Ishikawa (cell line): ENCODE results near the gene NTN5.

Source experiments
- CEBPB ChIP-seq: IDR thresholded peaks from 2 replicates; pipeline ENCODE4 v1.6.1; 2012
- CREB1 ChIP-seq: IDR thresholded peaks from 2 replicates; pipeline ENCODE4 v1.6.1; 2012; ENCODE audit warnings: low read depth
- EGR1 ChIP-seq: IDR thresholded peaks from 2 replicates; pipeline ENCODE4 v1.6.1; 2012
- EP300 ChIP-seq: IDR thresholded peaks from 2 replicates; pipeline ENCODE4 v1.6.1; 2012; ENCODE audit warnings: borderline replicate concordance
- FOXM1 ChIP-seq: IDR thresholded peaks from 2 replicates; pipeline ENCODE4 v1.6.1; 2012; ENCODE audit warnings: low read depth, borderline replicate concordance
- RAD21 ChIP-seq: IDR thresholded peaks from 2 replicates; pipeline ENCODE4 v1.6.1; 2012; ENCODE audit warnings: low read depth
- TAF1 ChIP-seq: IDR thresholded peaks from 2 replicates; pipeline ENCODE4 v1.6.1; 2012; ENCODE audit warnings: low read depth, mild to moderate bottlenecking
- TEAD4 ChIP-seq: IDR thresholded peaks from 2 replicates; pipeline ENCODE4 v1.6.1; 2012
- YY1 ChIP-seq: IDR thresholded peaks from 2 replicates; pipeline ENCODE4 v1.6.1; 2012; ENCODE audit warnings: low read depth
- ZBTB7A ChIP-seq: IDR thresholded peaks from 2 replicates; pipeline ENCODE4 v1.6.1; 2012; ENCODE audit warnings: low read depth
- TF ChIP-seq, protein P1 (sequence below): IDR thresholded peaks from 2 replicates; pipeline ENCODE4 v1.6.1; 2012
- TF ChIP-seq, protein P2 (sequence below): IDR thresholded peaks from 2 replicates; pipeline ENCODE4 v1.6.1; 2012
- TF ChIP-seq, protein P3 (sequence below): IDR thresholded peaks from 2 replicates; pipeline ENCODE4 v1.6.1; 2012; ENCODE audit warnings: low read depth, mild to moderate bottlenecking

DNA sequence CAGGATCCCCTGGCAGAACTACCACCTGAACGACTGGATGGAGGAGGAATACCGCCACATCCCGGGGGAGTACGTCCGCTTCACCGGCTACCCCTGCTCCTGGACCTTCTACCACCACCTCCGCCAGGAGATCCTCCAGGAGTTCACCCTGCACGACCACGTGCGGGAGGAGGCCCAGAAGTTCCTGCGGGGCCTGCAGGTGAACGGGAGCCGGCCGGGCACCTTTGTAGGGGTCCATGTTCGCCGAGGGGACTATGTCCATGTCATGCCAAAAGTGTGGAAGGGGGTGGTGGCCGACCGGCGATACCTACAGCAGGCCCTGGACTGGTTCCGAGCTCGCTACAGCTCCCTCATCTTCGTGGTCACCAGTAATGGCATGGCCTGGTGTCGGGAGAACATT, 30.5 kb upstream of the NTN5 start:
- TF ChIP-seq FOXM1, result no peak
- TF ChIP-seq, protein P1, sequence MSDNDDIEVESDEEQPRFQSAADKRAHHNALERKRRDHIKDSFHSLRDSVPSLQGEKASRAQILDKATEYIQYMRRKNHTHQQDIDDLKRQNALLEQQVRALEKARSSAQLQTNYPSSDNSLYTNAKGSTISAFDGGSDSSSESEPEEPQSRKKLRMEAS, result no peak
- no peak for TF ChIP-seq TAF1
- no peak for TF ChIP-seq EP300
- TF ChIP-seq CREB1, result no peak
- TF ChIP-seq ZBTB7A, result no peak
- TF ChIP-seq, protein P2, sequence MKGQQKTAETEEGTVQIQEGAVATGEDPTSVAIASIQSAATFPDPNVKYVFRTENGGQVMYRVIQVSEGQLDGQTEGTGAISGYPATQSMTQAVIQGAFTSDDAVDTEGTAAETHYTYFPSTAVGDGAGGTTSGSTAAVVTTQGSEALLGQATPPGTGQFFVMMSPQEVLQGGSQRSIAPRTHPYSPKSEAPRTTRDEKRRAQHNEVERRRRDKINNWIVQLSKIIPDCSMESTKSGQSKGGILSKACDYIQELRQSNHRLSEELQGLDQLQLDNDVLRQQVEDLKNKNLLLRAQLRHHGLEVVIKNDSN, result no peak
- no peak for TF ChIP-seq YY1
- TF ChIP-seq RAD21, result no peak
- no peak for TF ChIP-seq EGR1
- no peak for TF ChIP-seq TEAD4
- TF ChIP-seq CEBPB, result no peak
- TF ChIP-seq, protein P3, sequence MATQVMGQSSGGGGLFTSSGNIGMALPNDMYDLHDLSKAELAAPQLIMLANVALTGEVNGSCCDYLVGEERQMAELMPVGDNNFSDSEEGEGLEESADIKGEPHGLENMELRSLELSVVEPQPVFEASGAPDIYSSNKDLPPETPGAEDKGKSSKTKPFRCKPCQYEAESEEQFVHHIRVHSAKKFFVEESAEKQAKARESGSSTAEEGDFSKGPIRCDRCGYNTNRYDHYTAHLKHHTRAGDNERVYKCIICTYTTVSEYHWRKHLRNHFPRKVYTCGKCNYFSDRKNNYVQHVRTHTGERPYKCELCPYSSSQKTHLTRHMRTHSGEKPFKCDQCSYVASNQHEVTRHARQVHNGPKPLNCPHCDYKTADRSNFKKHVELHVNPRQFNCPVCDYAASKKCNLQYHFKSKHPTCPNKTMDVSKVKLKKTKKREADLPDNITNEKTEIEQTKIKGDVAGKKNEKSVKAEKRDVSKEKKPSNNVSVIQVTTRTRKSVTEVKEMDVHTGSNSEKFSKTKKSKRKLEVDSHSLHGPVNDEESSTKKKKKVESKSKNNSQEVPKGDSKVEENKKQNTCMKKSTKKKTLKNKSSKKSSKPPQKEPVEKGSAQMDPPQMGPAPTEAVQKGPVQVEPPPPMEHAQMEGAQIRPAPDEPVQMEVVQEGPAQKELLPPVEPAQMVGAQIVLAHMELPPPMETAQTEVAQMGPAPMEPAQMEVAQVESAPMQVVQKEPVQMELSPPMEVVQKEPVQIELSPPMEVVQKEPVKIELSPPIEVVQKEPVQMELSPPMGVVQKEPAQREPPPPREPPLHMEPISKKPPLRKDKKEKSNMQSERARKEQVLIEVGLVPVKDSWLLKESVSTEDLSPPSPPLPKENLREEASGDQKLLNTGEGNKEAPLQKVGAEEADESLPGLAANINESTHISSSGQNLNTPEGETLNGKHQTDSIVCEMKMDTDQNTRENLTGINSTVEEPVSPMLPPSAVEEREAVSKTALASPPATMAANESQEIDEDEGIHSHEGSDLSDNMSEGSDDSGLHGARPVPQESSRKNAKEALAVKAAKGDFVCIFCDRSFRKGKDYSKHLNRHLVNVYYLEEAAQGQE, result no peak
